ENCODE measurements around the gene ZC3H6.

The ZC3H6 gene, protein sequence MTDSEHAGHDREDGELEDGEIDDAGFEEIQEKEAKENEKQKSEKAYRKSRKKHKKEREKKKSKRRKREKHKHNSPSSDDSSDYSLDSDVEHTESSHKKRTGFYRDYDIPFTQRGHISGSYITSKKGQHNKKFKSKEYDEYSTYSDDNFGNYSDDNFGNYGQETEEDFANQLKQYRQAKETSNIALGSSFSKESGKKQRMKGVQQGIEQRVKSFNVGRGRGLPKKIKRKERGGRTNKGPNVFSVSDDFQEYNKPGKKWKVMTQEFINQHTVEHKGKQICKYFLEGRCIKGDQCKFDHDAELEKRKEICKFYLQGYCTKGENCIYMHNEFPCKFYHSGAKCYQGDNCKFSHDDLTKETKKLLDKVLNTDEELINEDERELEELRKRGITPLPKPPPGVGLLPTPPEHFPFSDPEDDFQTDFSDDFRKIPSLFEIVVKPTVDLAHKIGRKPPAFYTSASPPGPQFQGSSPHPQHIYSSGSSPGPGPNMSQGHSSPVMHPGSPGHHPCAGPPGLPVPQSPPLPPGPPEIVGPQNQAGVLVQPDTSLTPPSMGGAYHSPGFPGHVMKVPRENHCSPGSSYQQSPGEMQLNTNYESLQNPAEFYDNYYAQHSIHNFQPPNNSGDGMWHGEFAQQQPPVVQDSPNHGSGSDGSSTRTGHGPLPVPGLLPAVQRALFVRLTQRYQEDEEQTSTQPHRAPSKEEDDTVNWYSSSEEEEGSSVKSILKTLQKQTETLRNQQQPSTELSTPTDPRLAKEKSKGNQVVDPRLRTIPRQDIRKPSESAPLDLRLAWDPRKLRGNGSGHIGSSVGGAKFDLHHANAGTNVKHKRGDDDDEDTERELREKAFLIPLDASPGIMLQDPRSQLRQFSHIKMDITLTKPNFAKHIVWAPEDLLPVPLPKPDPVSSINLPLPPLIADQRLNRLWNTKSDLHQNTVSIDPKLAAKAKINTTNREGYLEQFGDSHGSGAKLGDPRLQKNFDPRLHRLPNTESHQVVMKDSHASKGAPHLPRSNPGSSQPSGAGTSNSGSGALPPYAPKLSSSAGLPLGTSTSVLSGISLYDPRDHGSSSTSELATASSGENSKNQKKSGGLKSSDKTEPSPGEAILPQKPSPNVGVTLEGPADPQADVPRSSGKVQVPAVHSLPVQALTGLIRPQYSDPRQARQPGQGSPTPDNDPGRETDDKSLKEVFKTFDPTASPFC

DNA sequence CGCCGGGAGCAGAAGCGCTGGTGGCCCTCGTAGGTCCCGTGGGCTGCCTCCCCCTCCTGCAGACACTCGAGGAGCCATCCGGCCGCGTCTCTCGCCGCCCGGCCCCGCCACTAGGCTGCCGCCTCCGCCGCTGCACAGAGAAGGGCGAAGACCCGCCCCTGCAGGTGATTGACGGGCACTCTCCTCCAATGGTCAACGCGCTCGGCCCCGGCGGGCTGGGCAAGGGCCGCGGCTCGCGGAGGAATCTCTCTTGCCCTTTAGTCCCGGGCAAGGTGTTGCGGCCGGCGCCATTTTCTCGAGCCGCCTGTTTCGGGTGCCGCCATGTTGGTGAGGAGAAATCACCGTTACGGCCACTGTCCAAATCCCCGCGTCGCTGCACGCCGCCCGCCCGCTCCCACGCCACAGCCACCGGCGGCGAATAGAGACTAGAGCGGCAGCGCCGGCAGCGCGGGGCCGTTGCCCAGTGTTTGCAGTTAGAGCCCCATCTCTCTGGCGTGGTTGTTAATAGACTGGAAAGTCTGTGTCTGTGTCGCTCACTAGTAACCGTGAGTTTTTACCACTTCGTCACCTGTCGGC, at the start of gene ZC3H6:
Gene ZC3H6 (plus strand): TSS at position 287 of the 576 bp plus-strand sequence. CDS start 398 bp downstream, outside the sequence.
- FAIRE-seq (no peak), DNase-seq (ENCODE audit: insufficient read length, low spot score) (peak; percentile 49)
- TF ChIP-seq, protein P1, sequence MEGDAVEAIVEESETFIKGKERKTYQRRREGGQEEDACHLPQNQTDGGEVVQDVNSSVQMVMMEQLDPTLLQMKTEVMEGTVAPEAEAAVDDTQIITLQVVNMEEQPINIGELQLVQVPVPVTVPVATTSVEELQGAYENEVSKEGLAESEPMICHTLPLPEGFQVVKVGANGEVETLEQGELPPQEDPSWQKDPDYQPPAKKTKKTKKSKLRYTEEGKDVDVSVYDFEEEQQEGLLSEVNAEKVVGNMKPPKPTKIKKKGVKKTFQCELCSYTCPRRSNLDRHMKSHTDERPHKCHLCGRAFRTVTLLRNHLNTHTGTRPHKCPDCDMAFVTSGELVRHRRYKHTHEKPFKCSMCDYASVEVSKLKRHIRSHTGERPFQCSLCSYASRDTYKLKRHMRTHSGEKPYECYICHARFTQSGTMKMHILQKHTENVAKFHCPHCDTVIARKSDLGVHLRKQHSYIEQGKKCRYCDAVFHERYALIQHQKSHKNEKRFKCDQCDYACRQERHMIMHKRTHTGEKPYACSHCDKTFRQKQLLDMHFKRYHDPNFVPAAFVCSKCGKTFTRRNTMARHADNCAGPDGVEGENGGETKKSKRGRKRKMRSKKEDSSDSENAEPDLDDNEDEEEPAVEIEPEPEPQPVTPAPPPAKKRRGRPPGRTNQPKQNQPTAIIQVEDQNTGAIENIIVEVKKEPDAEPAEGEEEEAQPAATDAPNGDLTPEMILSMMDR (IDR thresholded peaks at IDR 0.05; ENCODE audit: insufficient read depth, missing control alignments) = no peak

DNA sequence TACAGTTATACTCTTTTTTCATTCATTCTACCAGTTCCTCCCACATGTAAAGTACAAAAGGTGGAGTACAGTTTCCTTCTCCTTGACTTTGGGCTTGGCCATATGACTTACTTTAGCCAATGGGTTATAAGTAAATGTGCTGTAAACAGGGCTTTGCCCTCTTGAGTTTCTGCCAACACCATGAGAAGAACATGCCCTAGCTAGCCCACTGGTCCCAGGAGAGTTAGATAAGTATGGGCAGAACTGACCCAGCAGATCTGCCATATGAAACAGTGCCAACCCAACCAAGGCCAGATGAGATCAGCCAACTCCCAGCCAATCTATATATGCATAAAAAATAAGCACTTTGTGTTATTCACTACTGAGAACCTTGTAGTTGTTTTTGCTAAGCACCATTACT, 46.0 kb upstream of the ZC3H6 start:
- FAIRE-seq (no peak), DNase-seq (ENCODE audit: insufficient read length, low spot score) (no peak)
- TF ChIP-seq, protein P1 (IDR thresholded peaks at IDR 0.05; ENCODE audit: insufficient read depth, missing control alignments) = no peak

DNA sequence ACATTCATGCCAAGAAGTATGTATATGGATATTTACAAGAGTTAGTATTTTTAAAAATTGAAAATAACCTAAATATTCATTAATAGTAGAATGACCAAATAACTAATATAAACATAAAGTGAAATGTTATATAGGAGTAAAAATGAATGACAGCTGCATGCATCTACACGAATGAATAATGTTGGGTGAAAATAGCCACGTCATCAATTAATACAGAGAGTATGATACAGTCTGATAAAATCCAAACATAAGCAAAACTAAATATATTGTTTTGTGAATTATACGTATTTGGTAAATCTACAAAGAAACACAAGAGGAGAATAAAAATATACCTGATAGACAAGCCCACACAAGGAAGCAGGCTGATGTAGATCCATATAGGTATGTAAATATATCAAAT, 45.0 kb upstream of the ZC3H6 start:
- TF ChIP-seq, protein P1 (IDR thresholded peaks at IDR 0.05; ENCODE audit: insufficient read depth, missing control alignments) = no peak
- FAIRE-seq (no peak), DNase-seq (ENCODE audit: insufficient read length, low spot score) (no peak)

DNA sequence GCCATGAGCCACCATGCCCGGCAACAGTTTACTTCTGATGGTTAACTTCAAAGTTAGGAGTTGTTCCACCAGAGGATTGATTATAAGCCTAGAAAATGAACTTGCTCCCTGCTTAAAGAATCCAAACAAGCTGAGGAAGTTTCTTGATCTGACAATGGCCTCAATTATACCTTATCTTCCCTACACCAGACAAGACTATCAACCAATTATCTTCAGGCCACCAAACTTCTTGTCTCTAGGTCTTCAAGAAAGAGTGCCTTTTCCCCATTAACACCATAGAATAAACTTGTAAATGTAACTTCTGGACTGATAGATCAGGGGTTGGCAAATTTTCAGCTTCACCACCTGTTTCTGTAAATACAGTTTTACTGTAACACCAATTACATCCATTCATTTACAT, 35.5 kb upstream of the ZC3H6 start:
- TF ChIP-seq, protein P1 (IDR thresholded peaks at IDR 0.05; ENCODE audit: insufficient read depth, missing control alignments) = no peak
- DNase-seq (ENCODE audit: insufficient read length, low spot score) (no peak), FAIRE-seq (no peak)

DNA sequence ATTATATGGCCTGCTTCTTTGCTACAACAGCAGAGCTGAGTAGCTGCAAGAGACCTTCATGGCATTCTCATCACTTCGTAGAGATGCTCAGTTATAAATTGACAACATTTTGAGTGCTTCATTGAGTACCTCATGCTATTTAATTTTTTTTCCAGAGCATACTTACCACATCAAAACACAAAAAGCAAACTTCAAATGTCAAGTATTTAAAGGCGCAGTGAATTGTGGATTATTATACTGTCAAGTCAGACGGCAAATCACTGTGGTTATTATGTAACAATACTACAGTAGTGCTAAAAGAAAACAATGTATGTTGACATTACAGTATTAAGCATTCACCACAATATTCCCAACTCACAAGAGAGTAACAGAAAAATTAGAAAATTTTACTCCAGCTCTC, 33.0 kb upstream of the ZC3H6 start:
- DNase-seq (ENCODE audit: insufficient read length, low spot score) (no peak), FAIRE-seq (no peak)
- TF ChIP-seq, protein P1 (IDR thresholded peaks at IDR 0.05; ENCODE audit: insufficient read depth, missing control alignments) = no peak

DNA sequence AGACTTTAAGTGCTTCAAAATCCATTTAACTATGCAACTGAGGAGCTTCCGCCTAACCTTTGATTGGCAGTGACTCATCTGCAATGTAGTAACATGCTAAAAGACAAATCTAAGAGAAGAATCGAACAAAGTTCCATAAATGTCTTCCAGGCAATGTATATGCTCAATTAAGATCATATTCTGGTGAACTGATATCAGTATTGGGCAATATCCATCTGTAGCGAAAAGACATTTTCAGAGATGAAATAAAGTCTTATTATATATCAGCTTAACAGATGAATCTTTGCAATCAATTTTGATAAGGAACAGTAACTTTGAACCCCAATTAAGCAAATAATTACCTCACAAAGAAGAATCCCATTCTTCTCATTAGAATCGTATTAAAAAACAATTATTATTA, 32.2 kb upstream of the ZC3H6 start:
- no peak for DNase-seq (ENCODE audit: insufficient read length, low spot score)

More for the DNA sequence above, 32.2 kb upstream of the ZC3H6 start:
- no peak for FAIRE-seq
- TF ChIP-seq, protein P1 (IDR thresholded peaks at IDR 0.05; ENCODE audit: insufficient read depth, missing control alignments) = no peak
